OCI-LY7 (cell line): Measurements from ENCODE around the gene KAT6B. TPM values are rescaled to one million over a fixed set of nuclear protein-coding genes. Genes with fewer than 3 reads are reported as not detected.

Experiments used
- BruUV-seq: library from RNA; stranded (reverse); fragments of 400-500 nt; replicated peaks from 2 replicates; lab custom pipeline; 2021; lab: Mats Ljungman, UMichigan
- CTCF ChIA-PET: fragments of 300-600 bp; sonication (Branson Sonifier 250); formaldehyde crosslinking; loops from one replicate; lab custom pipeline; 2022; ENCODE audit warnings: antibody characterized with exemption; ENCODE audit not compliant: unreplicated experiment; lab: Charles Lee
- POLR2A ChIA-PET: fragments of 300-600 bp; sonication (Branson Sonifier 250); formaldehyde crosslinking; loops from one replicate; lab custom pipeline; 2022; ENCODE audit warnings: antibody characterized with exemption; lab: Charles Lee
- DNase-seq: peaks from one replicate; pipeline ENCODE4 v3.0.0-alpha.2; 2015; ENCODE audit warnings: low spot score
- H2AFZ ChIP-seq: fragments of 200-600 bp; sonication (generic), shearing (Covaris generic); 2 replicates; pipeline ENCODE4 v1.6.1; 2014; ENCODE audit warnings: mild to moderate bottlenecking, antibody characterized with exemption, low read length, moderate library complexity
- H3K27ac ChIP-seq: fragments of 200-600 bp; sonication (generic); 2 replicates; pipeline ENCODE4 v1.5.1; 2014; ENCODE audit warnings: mixed run types, low read depth, mild to moderate bottlenecking, moderate library complexity, low read length, inconsistent platforms; ENCODE audit not compliant: poor library complexity, severe bottlenecking
- H3K36me3 ChIP-seq: fragments of 200-600 bp; sonication (generic); 2 replicates; pipeline ENCODE4 v1.6.1; 2014; ENCODE audit warnings: mild to moderate bottlenecking, antibody characterized with exemption, low read length, moderate library complexity, mixed read lengths; ENCODE audit not compliant: insufficient read depth
- H3K4me1 ChIP-seq: fragments of 200-600 bp; sonication (generic); 2 replicates; pipeline ENCODE4 v1.5.1; 2014; ENCODE audit warnings: mild to moderate bottlenecking, low read length; ENCODE audit not compliant: insufficient read depth, poor library complexity, severe bottlenecking
- H3K4me2 ChIP-seq: fragments of 200-600 bp; sonication (generic); 2 replicates; pipeline ENCODE4 v1.6.1; 2014; ENCODE audit warnings: mild to moderate bottlenecking, low read length
- H3K4me3 ChIP-seq: fragments of 200-600 bp; sonication (generic); 2 replicates; pipeline ENCODE4 v1.5.1; 2014; ENCODE audit warnings: mild to moderate bottlenecking, low read depth, low read length; ENCODE audit not compliant: poor library complexity, severe bottlenecking
- H3K79me2 ChIP-seq: fragments of 200-600 bp; sonication (generic); 2 replicates; pipeline ENCODE4 v1.6.1; 2016; ENCODE audit warnings: low read depth, mild to moderate bottlenecking, low read length, moderate library complexity, mixed read lengths; ENCODE audit not compliant: insufficient read depth
- H3K9me2 ChIP-seq: fragments of 200-600 bp; sonication (generic); 2 replicates; pipeline ENCODE4 v1.6.1; 2016; ENCODE audit warnings: mild to moderate bottlenecking, low read length, mixed read lengths; ENCODE audit not compliant: insufficient read depth
- H3K9me3 ChIP-seq: fragments of 200-600 bp; sonication (generic); 2 replicates; pipeline ENCODE4 v1.6.1; 2014; ENCODE audit warnings: mild to moderate bottlenecking, mixed run types, low read length, mixed read lengths
- H4K20me1 ChIP-seq: fragments of 200-600 bp; sonication (generic); 2 replicates; pipeline ENCODE4 v1.6.1; 2014; ENCODE audit warnings: mild to moderate bottlenecking, antibody characterized with exemption, low read length, moderate library complexity, mixed read lengths; ENCODE audit not compliant: insufficient read depth
- CTCF ChIP-seq: fragments of 200-600 bp; sonication (generic); conservative IDR thresholded peaks from 2 replicates; pipeline ENCODE4 v1.5.1; 2014; ENCODE audit warnings: mild to moderate bottlenecking, antibody characterized with exemption, low read length, moderate library complexity, mixed read lengths
- EZH2phosphoT487 ChIP-seq: fragments of 200-600 bp; sonication (generic); IDR thresholded peaks from 2 replicates; pipeline ENCODE4 v1.6.1; 2018; ENCODE audit warnings: low read depth, borderline replicate concordance, mild to moderate bottlenecking, mixed run types, antibody characterized with exemption, low read length, moderate library complexity, mixed read lengths
- intact Hi-C: fragments of 100-400 bp; cut with micrococcal nuclease; formaldehyde crosslinking; loops from one replicate; pipeline ENCODE4 v1.10.0; 2022; ENCODE audit not compliant: unreplicated experiment
- total RNA-seq, 2 experiments: library from RNA; depleted of rRNA in 1 of 2; stranded (reverse); fragments of >200 nt in 1 of 2; shearing (Covaris generic) in 1 of 2; gene quantifications; 2 replicates each; pipeline ENCODE4 v1.2.3, GENCODE V29; 2014 to 2022

Gene KAT6B
- total RNA-seq, 2 experiments from 2014 or later, result 20.8 to 40.8 TPM

- CTCF ChIA-PET, result no interaction called here
- POLR2A ChIA-PET, result interaction anchor here (0.6 to 1.5 kb wide), 2 partner anchors 12 to 878 kb away, joined by 4 read pairs; no protein-coding TSS in a partner anchor
- no peak for DNase-seq
These were observed 87.1 kb downstream of the KAT6B start for GRCh38 chr10:74913377-74913979.

GRCh38 chr10:74916283-74916682 is 89.9 kb downstream of the KAT6B start:
- POLR2A ChIA-PET, result interaction anchor here (0.6 to 1.9 kb wide), 3 partner anchors 13 to 26 kb away, joined by 4 to 5 read pairs (median 5); no protein-coding TSS in a partner anchor
- Histone ChIP-seq H3K4me2 (no peak overlapping the region), H3K36me3 (peaks cover 9% of the 10 kb centered on the region; the same call in 1 of the 2 replicates), H2AFZ (no peak overlapping the region), H3K27ac (no peak overlapping the region), H3K9me2 (no peaks in the 10 kb centered on the region), H3K79me2 (no peaks in the 10 kb centered on the region), H3K9me3 (peaks cover 12% of the 10 kb centered on the region; the same call in 1 of the 2 replicates), H3K4me1 (no peaks in the 10 kb centered on the region), H3K4me3 (no peak overlapping the region), H4K20me1 (0 out of 2 replicates have a peak, but pooled peaks cover 4% of the 10 kb centered on the region)
- DNase-seq, result no peak
- TF ChIP-seq CTCF, result no peak
- TF ChIP-seq EZH2phosphoT487, result no peak
- CTCF ChIA-PET, result no interaction called here
- intact Hi-C loops, result no loop called here
- no TSS peak for BruUV-seq

More at GRCh38 chr10:74913377-74913979, 87.1 kb downstream of the KAT6B start:
- no peak overlapping the region for H3K4me3 ChIP-seq
- H3K4me2 ChIP-seq, result no peak overlapping the region
- H3K9me2 ChIP-seq, result no peaks in the 10 kb centered on the region
- no peak overlapping the region for H3K27ac ChIP-seq
- no TSS peak for BruUV-seq
- no peaks in the 10 kb centered on the region for H3K4me1 ChIP-seq
- 0 out of 2 replicates have a peak, but pooled peaks cover 4% of the 10 kb centered on the region for H4K20me1 ChIP-seq
- no peak overlapping the region for H2AFZ ChIP-seq
- no peaks in the 10 kb centered on the region for H3K9me3 ChIP-seq
- TF ChIP-seq CTCF (no peak), EZH2phosphoT487 (no peak)
- H3K36me3 ChIP-seq, result no peaks in the 10 kb centered on the region
- H3K79me2 ChIP-seq, result no peaks in the 10 kb centered on the region
- intact Hi-C loops, result no loop called here
